GM23338 (cell line): ENCODE measurements around the gene TRNP1.

Source experiments
- CREB1 ChIP-seq: fragments of 250-450 bp; sonication (Bioruptor Pico); IDR thresholded peaks from 2 replicates; pipeline ENCODE4 v1.5.0; 2020; ENCODE audit warnings: low read depth, mild to moderate bottlenecking, moderate library complexity
- CTCF ChIP-seq, 2 experiments: fragments of 200-600 bp in 1 of 2; sonication (generic) in 1 of 2; conservative IDR thresholded peaks; 2 replicates each; pipeline versions ENCODE4 v1.5.1 to v1.6.1; 2016 to 2017; ENCODE audit warnings: antibody characterized with exemption in 2 of 2, low read depth in 2 of 2, mild to moderate bottlenecking in 2 of 2, moderate library complexity in 1 of 2
- EZH2 ChIP-seq: fragments of 200-600 bp; sonication (generic); IDR thresholded peaks from one replicate; pipeline ENCODE4 v1.8.0; 2017; ENCODE audit warnings: antibody characterized with exemption, mild to moderate bottlenecking, low read depth; ENCODE audit not compliant: unreplicated experiment
- EZH2phosphoT487 ChIP-seq: fragments of 200-600 bp; sonication (generic); IDR thresholded peaks from one replicate; pipeline ENCODE4 v1.8.1; 2018; ENCODE audit warnings: antibody characterized with exemption; ENCODE audit not compliant: unreplicated experiment
- POLR2AphosphoS5 ChIP-seq: IDR thresholded peaks from 2 replicates; pipeline ENCODE4 v1.6.1; 2016; ENCODE audit warnings: antibody characterized with exemption, low read depth
- REST ChIP-seq: IDR thresholded peaks from one replicate; pipeline ENCODE4 v1.6.1; 2018; ENCODE audit warnings: antibody characterized with exemption; ENCODE audit not compliant: unreplicated experiment

- TF ChIP-seq CTCF (conservative IDR thresholded peaks at IDR 0.05; ENCODE audit: low read depth in 2 of 2) (no peak), EZH2 (no peak), POLR2AphosphoS5 (no peak), EZH2phosphoT487 (no peak), REST (no peak), CREB1 (no peak)
These were observed 2.0 kb upstream of the TRNP1 start for GRCh38 chr1:26991310-26992116.
